Upper lobe of left lung (tissue), 6 donors: ENCODE data around the gene CBFA2T3. TPM values are rescaled to one million over a fixed set of nuclear protein-coding genes. Genes with fewer than 3 reads are reported as not detected.

Source experiments
- ATAC-seq, 2 donors: fragments of 200-7000 bp; cut with Tn5 transposase; one replicate each; pipeline ENCODE4 v1.9.1; 2022; ENCODE audit warnings: mild to moderate bottlenecking in 2 of 2, moderate library complexity in 2 of 2; ENCODE audit not compliant: low FRiP score in 2 of 2
- DNase-seq, 2 donors: peaks; one replicate each; pipeline ENCODE4 v3.0.0-alpha.2; 2019 to 2020
- H3K27ac ChIP-seq, 4 donors: fragments of 200-600 bp; sonication (generic); one replicate each; pipeline ENCODE4 v1.5.1; 2016 to 2019
- H3K27me3 ChIP-seq, 4 donors: fragments of 200-600 bp; sonication (generic); one replicate each; pipeline ENCODE4 v1.5.1; 2017 to 2019
- H3K36me3 ChIP-seq, 4 donors: fragments of 200-600 bp; sonication (generic); one replicate each; pipeline ENCODE4 v1.5.1; 2016 to 2019
- H3K4me1 ChIP-seq, 4 donors: fragments of 200-600 bp; sonication (generic); one replicate each; pipeline ENCODE4 v1.5.1; 2018 to 2019
- H3K4me3 ChIP-seq, 4 donors: fragments of 200-600 bp; sonication (generic); one replicate each; pipeline ENCODE4 v1.5.1; 2017 to 2019; ENCODE audit warnings: mild to moderate bottlenecking in 2 of 4, moderate library complexity in 1 of 4
- H3K9me3 ChIP-seq, 4 donors: fragments of 200-600 bp; sonication (generic); one replicate each; pipeline ENCODE4 v1.5.1; 2018 to 2019
- EP300 ChIP-seq, 4 donors: sonication (generic); formaldehyde crosslinking; IDR thresholded peaks; one replicate each; pipeline ENCODE4 v1.5.1; 2017; ENCODE audit warnings: antibody characterized with exemption in 4 of 4, control low read depth in 2 of 4
- POLR2A ChIP-seq, 4 donors: fragments of 450-650 bp; IDR thresholded peaks; one replicate each; pipeline ENCODE4 v1.5.1; 2016 to 2017; ENCODE audit warnings: antibody characterized with exemption in 4 of 4, mild to moderate bottlenecking in 2 of 4
- POLR2AphosphoS5 ChIP-seq, 2 donors: sonication (generic); formaldehyde crosslinking; IDR thresholded peaks; one replicate each; pipeline ENCODE4 v1.5.1; 2017; ENCODE audit warnings: antibody characterized with exemption in 2 of 2
- WGBS, 2 donors: methylation state at CpG; one replicate each; pipeline ENCODE4 v1.1.5; 2017 to 2018; 5-methylcytosine and 5-hydroxymethylcytosine counted together
- total RNA-seq, 6 donors: library from RNA; depleted of rRNA in 4 of 6; stranded (reverse); fragments of >200 nt in 4 of 6; gene quantifications; one replicate each; pipeline versions ENCODE4 v1.1.0 to v1.2.1, GENCODE V29; 2016 to 2021
- TF ChIP-seq, protein P1 (sequence below), 6 experiments: fragments of 450-650 bp in 4 of 6; fragments of 200-600 bp in 2 of 6; sonication (generic) in 2 of 6; IDR thresholded peaks; one replicate each; pipeline ENCODE4 v1.5.1; 2016 to 2019; ENCODE audit warnings: antibody characterized with exemption in 6 of 6
- donor health status: DM: no; HTN: no; CAD: no; lungs with moderate emphysema.
- donor health status: DM: no; HTN: yes; CAD: no; lungs with severe emphysema.

CBFA2T3 gene
- total RNA-seq, 6 donors from 2014 or later = 2.7 to 33.5 (median 15.2) TPM

- Histone ChIP-seq H3K9me3 (no peaks in the 10 kb centered on the region), H3K27me3 (peaks cover 0 to 14% (median 3%) of the 10 kb centered on the region in 4 donors), H3K36me3 (no peaks in the 10 kb centered on the region), H3K4me3 (no peak overlapping the region), H3K4me1 (peaks cover 0 to 13% (median 5%) of the 10 kb centered on the region in 4 donors), H3K27ac (no peak overlapping the region)
- ATAC-seq (no peak), DNase-seq (no peak)
- WGBS, 2 donors = 48 to 53% methylated on average over 5 to 9 of the region's 9 CpGs
- TF ChIP-seq POLR2A (IDR thresholded peaks at IDR 0.05) = no peak
- no peak for TF ChIP-seq EP300 (IDR thresholded peaks at IDR 0.05)
- TF ChIP-seq, protein P1, sequence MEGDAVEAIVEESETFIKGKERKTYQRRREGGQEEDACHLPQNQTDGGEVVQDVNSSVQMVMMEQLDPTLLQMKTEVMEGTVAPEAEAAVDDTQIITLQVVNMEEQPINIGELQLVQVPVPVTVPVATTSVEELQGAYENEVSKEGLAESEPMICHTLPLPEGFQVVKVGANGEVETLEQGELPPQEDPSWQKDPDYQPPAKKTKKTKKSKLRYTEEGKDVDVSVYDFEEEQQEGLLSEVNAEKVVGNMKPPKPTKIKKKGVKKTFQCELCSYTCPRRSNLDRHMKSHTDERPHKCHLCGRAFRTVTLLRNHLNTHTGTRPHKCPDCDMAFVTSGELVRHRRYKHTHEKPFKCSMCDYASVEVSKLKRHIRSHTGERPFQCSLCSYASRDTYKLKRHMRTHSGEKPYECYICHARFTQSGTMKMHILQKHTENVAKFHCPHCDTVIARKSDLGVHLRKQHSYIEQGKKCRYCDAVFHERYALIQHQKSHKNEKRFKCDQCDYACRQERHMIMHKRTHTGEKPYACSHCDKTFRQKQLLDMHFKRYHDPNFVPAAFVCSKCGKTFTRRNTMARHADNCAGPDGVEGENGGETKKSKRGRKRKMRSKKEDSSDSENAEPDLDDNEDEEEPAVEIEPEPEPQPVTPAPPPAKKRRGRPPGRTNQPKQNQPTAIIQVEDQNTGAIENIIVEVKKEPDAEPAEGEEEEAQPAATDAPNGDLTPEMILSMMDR (IDR thresholded peaks at IDR 0.05) = no peak
- no peak for TF ChIP-seq POLR2AphosphoS5 (IDR thresholded peaks at IDR 0.05)
Observed at GRCh38 chr16:89007371-89008249, 30.6 kb upstream of the CBFA2T3 start.

- 81 to 84% methylated on average over 15 to 22 of the region's 24 CpGs for WGBS, 2 donors
- DNase-seq (peak in 1 of 2 donors; percentile 70), ATAC-seq (peak; percentile 17 to 31)
- Histone ChIP-seq H3K36me3 (no peaks in the 10 kb centered on the region), H3K27me3 (peaks cover 0 to 14% (median 3%) of the 10 kb centered on the region in 4 donors), H3K4me3 (no peak overlapping the region), H3K4me1 (peaks cover 0 to 13% (median 5%) of the 10 kb centered on the region in 4 donors), H3K9me3 (peaks cover 0 to 4% (median 3%) of the 10 kb centered on the region in 4 donors), H3K27ac (no peak overlapping the region)
- TF ChIP-seq POLR2AphosphoS5 (IDR thresholded peaks at IDR 0.05) = no peak
- TF ChIP-seq EP300 (IDR thresholded peaks at IDR 0.05) = no peak
- TF ChIP-seq, protein P1 (IDR thresholded peaks at IDR 0.05) = no peak
- no peak for TF ChIP-seq POLR2A (IDR thresholded peaks at IDR 0.05)
Observed at GRCh38 chr16:89006036-89006752, 29.2 kb upstream of the CBFA2T3 start.

- peaks cover 0 to 12% (median 6%) of the 10 kb centered on the region in 4 donors for H3K9me3 ChIP-seq
- H3K27ac ChIP-seq = no peak overlapping the region
- H3K4me3 ChIP-seq = no peak overlapping the region
- peaks cover 0 to 13% (median 5%) of the 10 kb centered on the region in 4 donors for H3K4me1 ChIP-seq
- ATAC-seq = peak in 1 of 2 donors; percentile 21
- TF ChIP-seq POLR2AphosphoS5 (IDR thresholded peaks at IDR 0.05) (no peak), EP300 (IDR thresholded peaks at IDR 0.05) (no peak), POLR2A (IDR thresholded peaks at IDR 0.05) (no peak)
- TF ChIP-seq, protein P1 (IDR thresholded peaks at IDR 0.05) = no peak
- H3K27me3 ChIP-seq = peaks cover 0 to 14% (median 3%) of the 10 kb centered on the region in 4 donors
- H3K36me3 ChIP-seq = no peaks in the 10 kb centered on the region
- 82 to 84% methylated on average over 21 to 23 of the region's 23 CpGs for WGBS, 2 donors
- peak in 1 of 2 donors; percentile 56 for DNase-seq
Observed at GRCh38 chr16:89005201-89006035, 28.4 kb upstream of the CBFA2T3 start.

- Histone ChIP-seq H3K9me3 (peaks cover 0 to 13% (median 6%) of the 10 kb centered on the region in 4 donors), H3K36me3 (no peaks in the 10 kb centered on the region), H3K27ac (no peak overlapping the region), H3K27me3 (peaks cover 0 to 7% (median 3%) of the 10 kb centered on the region in 4 donors), H3K4me3 (no peak overlapping the region), H3K4me1 (peaks cover 0 to 13% (median 5%) of the 10 kb centered on the region in 4 donors)
- WGBS, 2 donors = 29 to 31% methylated on average over 22 to 34 of the region's 34 CpGs
- no peak for TF ChIP-seq EP300 (IDR thresholded peaks at IDR 0.05)
- TF ChIP-seq, protein P1 (IDR thresholded peaks at IDR 0.05) = no peak
- TF ChIP-seq POLR2A (IDR thresholded peaks at IDR 0.05) = no peak
- TF ChIP-seq POLR2AphosphoS5 (IDR thresholded peaks at IDR 0.05) = peak in 1 of 2 donors; percentile 43
- peak; percentile 32 to 80 for DNase-seq
- ATAC-seq = peak in 1 of 2 donors; percentile 52
Observed at GRCh38 chr16:89004209-89004831, 27.3 kb upstream of the CBFA2T3 start.
